WTC11 (cell line): ENCODE data around the gene SLC39A5. TPM values are rescaled to one million over a fixed set of nuclear protein-coding genes. Genes with fewer than 3 reads are reported as not detected.
A peak's percentile ranks its signal among the peaks of the same experiment; 100 is the strongest.

ENCODE experiments used
- ATAC-seq: fragments of 200-7000 bp; cut with Tn5 transposase; 2 replicates; pipeline ENCODE4 v1.10.0; 2021; ENCODE audit warnings: mild to moderate bottlenecking, moderate library complexity
- CTCF ChIA-PET: fragments of 300-600 bp; sonication (Branson Sonifier 250); formaldehyde crosslinking; loops from one replicate; lab custom pipeline; 2021; ENCODE audit warnings: antibody characterized with exemption; lab: Charles Lee
- POLR2A ChIA-PET: fragments of 350-600 bp; sonication (Branson Sonifier 250); formaldehyde crosslinking; loops from one replicate; lab custom pipeline; 2021; ENCODE audit warnings: antibody characterized with exemption; lab: Charles Lee
- DNase-seq: peaks from one replicate; pipeline ENCODE4 v3.0.0; 2021; ENCODE audit warnings: low spot score
- H3K27ac Mint-ChIP-seq: 2 replicates; pipeline ENCODE4 v1.8.0; 2021; ENCODE audit warnings: mixed read lengths
- H3K27me3 Mint-ChIP-seq: 2 replicates; pipeline ENCODE4 v1.8.0; 2021; ENCODE audit warnings: low read depth, mild to moderate bottlenecking, moderate library complexity, mixed read lengths
- H3K36me3 Mint-ChIP-seq: 2 replicates; pipeline ENCODE4 v1.8.0; 2021; ENCODE audit warnings: mixed read lengths
- H3K4me1 Mint-ChIP-seq: 2 replicates; pipeline ENCODE4 v1.8.0; 2022; ENCODE audit warnings: mixed read lengths
- H3K4me3 Mint-ChIP-seq: 2 replicates; pipeline ENCODE4 v1.8.0; 2021; ENCODE audit warnings: mild to moderate bottlenecking, moderate library complexity, mixed read lengths
- H3K9me3 Mint-ChIP-seq: 2 replicates; pipeline ENCODE4 v1.8.0; 2021; ENCODE audit warnings: mixed read lengths
- ATF3 ChIP-seq: sonication (generic); formaldehyde crosslinking; conservative IDR thresholded peaks from 2 replicates; pipeline ENCODE4 v1.8.1; 2022; ENCODE audit warnings: mild to moderate bottlenecking, missing genetic modification reagents
- CREM ChIP-seq: sonication (generic); formaldehyde crosslinking; IDR thresholded peaks from 2 replicates; pipeline ENCODE4 v1.8.1; 2022; ENCODE audit warnings: mild to moderate bottlenecking, missing genetic modification reagents, moderate library complexity
- E2F1 ChIP-seq: sonication (generic); formaldehyde crosslinking; IDR thresholded peaks from 2 replicates; pipeline ENCODE4 v1.8.0; 2022; ENCODE audit warnings: mild to moderate bottlenecking, missing genetic modification reagents
- ESRRA ChIP-seq: sonication (generic); formaldehyde crosslinking; IDR thresholded peaks from 2 replicates; pipeline ENCODE4 v1.8.1; 2022; ENCODE audit warnings: mild to moderate bottlenecking, missing genetic modification reagents, borderline replicate concordance
- ETV6 ChIP-seq: sonication (generic); formaldehyde crosslinking; IDR thresholded peaks from 2 replicates; pipeline ENCODE4 v1.8.1; 2022; ENCODE audit warnings: mild to moderate bottlenecking, missing genetic modification reagents
- FOXJ3 ChIP-seq: sonication (generic); formaldehyde crosslinking; IDR thresholded peaks from 2 replicates; pipeline ENCODE4 v1.9.0; 2021; ENCODE audit warnings: missing genetic modification reagents, mild to moderate bottlenecking, borderline replicate concordance
- GABPB1 ChIP-seq: sonication (generic); formaldehyde crosslinking; IDR thresholded peaks from 2 replicates; pipeline ENCODE4 v1.8.1; 2023; ENCODE audit warnings: mild to moderate bottlenecking, missing genetic modification reagents
- GRHL2 ChIP-seq: fragments of 250-450 bp; sonication (Bioruptor Pico); IDR thresholded peaks from 2 replicates; pipeline ENCODE4 v1.8.0; 2022; ENCODE audit warnings: mild to moderate bottlenecking, moderate library complexity; ENCODE audit not compliant: insufficient replicate concordance, severe bottlenecking
- GTF2I ChIP-seq: fragments of 250-450 bp; sonication (Bioruptor Pico); conservative IDR thresholded peaks from 2 replicates; pipeline ENCODE4 v1.4.0; 2021; ENCODE audit warnings: mild to moderate bottlenecking
- KAT7 ChIP-seq: sonication (generic); formaldehyde crosslinking; IDR thresholded peaks from 2 replicates; pipeline ENCODE4 v1.8.1; 2023; ENCODE audit warnings: missing genetic modification reagents, mild to moderate bottlenecking, borderline replicate concordance
- MYBL2 ChIP-seq: sonication (generic); formaldehyde crosslinking; IDR thresholded peaks from 2 replicates; pipeline ENCODE4 v1.8.1; 2023; ENCODE audit warnings: mild to moderate bottlenecking, moderate library complexity, missing genetic modification reagents
- NFYB ChIP-seq: sonication (generic); formaldehyde crosslinking; conservative IDR thresholded peaks from 2 replicates; pipeline ENCODE4 v1.8.0; 2022; ENCODE audit warnings: low read depth, missing genetic modification reagents
- NR3C1 ChIP-seq: sonication (generic); formaldehyde crosslinking; conservative IDR thresholded peaks from 2 replicates; pipeline ENCODE4 v1.8.1; 2023; ENCODE audit warnings: low read depth, mild to moderate bottlenecking, missing genetic modification reagents
- SP1 ChIP-seq: sonication (generic); formaldehyde crosslinking; conservative IDR thresholded peaks from 2 replicates; pipeline ENCODE4 v1.8.1; 2022; ENCODE audit warnings: missing genetic modification reagents
- TEAD1 ChIP-seq: sonication (generic); formaldehyde crosslinking; IDR thresholded peaks from 2 replicates; pipeline ENCODE4 v1.8.0; 2022; ENCODE audit warnings: mild to moderate bottlenecking, missing genetic modification reagents
- USF1 ChIP-seq: sonication (generic); formaldehyde crosslinking; IDR thresholded peaks from 2 replicates; pipeline ENCODE4 v1.8.0; 2022; ENCODE audit warnings: mild to moderate bottlenecking, missing genetic modification reagents
- ZNF671 ChIP-seq: fragments of 250-450 bp; sonication (Bioruptor Pico); IDR thresholded peaks from 2 replicates; pipeline ENCODE4 v1.8.0; 2021; ENCODE audit warnings: mild to moderate bottlenecking
- total RNA-seq: library from RNA; stranded (reverse); gene quantifications from 3 replicates; pipeline ENCODE4 v1.2.3, GENCODE V29; 2021
- TF ChIP-seq, protein P1 (sequence below): sonication (generic); formaldehyde crosslinking; IDR thresholded peaks from 2 replicates; pipeline ENCODE4 v1.8.0; 2023; ENCODE audit warnings: missing genetic modification reagents
- TF ChIP-seq, protein P2 (sequence below): fragments of 200-600 bp; IDR thresholded peaks from 2 replicates; pipeline ENCODE4 v1.8.0; 2022; ENCODE audit warnings: antibody characterized with exemption
- TF ChIP-seq, protein P3 (sequence below): sonication (generic); formaldehyde crosslinking; IDR thresholded peaks from 2 replicates; pipeline ENCODE4 v1.8.0; 2023; ENCODE audit warnings: missing genetic modification reagents, mild to moderate bottlenecking, borderline replicate concordance
- TF ChIP-seq, protein P4 (sequence below): sonication (generic); formaldehyde crosslinking; IDR thresholded peaks from 2 replicates; pipeline ENCODE4 v1.8.0; 2022; ENCODE audit warnings: mild to moderate bottlenecking, missing genetic modification reagents

The SLC39A5 gene
- total RNA-seq, 1 experiment from 2014 or later = 0.26 TPM

DNA sequence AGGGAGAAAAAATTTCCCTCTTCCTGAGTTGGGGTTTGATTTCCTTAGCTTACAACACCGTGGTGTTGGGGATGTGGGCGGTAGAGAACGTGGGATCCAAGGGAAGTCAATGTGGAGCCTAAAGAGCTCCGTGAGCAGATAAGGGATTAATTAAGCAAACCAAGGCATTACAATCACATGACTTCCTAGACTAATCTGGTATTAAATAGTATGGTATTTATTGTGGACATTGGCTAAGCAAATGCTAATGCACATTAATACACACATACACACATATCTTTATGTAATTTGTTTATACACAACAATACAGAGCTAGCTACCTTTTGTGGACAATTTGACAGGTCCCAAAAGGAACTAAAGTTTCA, 7.3 kb upstream of the SLC39A5 start:
- no peaks in the 10 kb centered on the region for H3K9me3 Mint-ChIP-seq
- peak overlapping the region; percentile 98 for H3K4me3 Mint-ChIP-seq
- DNase-seq = no peak
- peak overlapping the region; percentile 100 for H3K27ac Mint-ChIP-seq
- peaks cover 33% of the 10 kb centered on the region for H3K4me1 Mint-ChIP-seq
- CTCF ChIA-PET = interaction anchor here (0.6 to 3.6 kb wide), 26 partner anchors 8 to 484 kb away, joined by 3 to 102 read pairs (median 6); partner anchors contain the start of genes ANKRD52, COQ10A, ESYT1 and PA2G4
- peaks cover 11% of the 10 kb centered on the region for H3K36me3 Mint-ChIP-seq
- no peaks in the 10 kb centered on the region for H3K27me3 Mint-ChIP-seq
- POLR2A ChIA-PET = interaction anchor here (0.6 to 2.6 kb wide), 24 partner anchors 8 to 484 kb away, joined by 3 to 33 read pairs (median 6); partner anchors contain the start of genes ANKRD52, ATP5F1B, CNPY2 and COQ10A
- ATAC-seq = no peak
- TF ChIP-seq CREM (0 out of 2 replicates have a peak, but pooled peaks have one; percentile 1), SP1 (CRISPR knock-in tag) (no peak), MYBL2 (CRISPR knock-in tag) (no peak), ATF3 (CRISPR knock-in tag) (no peak), NR3C1 (no peak), FOXJ3 (CRISPR knock-in tag) (no peak), E2F1 (CRISPR knock-in tag) (0 out of 2 replicates have a peak, but pooled peaks have one; percentile 15), ESRRA (CRISPR knock-in tag) (no peak)

DNA sequence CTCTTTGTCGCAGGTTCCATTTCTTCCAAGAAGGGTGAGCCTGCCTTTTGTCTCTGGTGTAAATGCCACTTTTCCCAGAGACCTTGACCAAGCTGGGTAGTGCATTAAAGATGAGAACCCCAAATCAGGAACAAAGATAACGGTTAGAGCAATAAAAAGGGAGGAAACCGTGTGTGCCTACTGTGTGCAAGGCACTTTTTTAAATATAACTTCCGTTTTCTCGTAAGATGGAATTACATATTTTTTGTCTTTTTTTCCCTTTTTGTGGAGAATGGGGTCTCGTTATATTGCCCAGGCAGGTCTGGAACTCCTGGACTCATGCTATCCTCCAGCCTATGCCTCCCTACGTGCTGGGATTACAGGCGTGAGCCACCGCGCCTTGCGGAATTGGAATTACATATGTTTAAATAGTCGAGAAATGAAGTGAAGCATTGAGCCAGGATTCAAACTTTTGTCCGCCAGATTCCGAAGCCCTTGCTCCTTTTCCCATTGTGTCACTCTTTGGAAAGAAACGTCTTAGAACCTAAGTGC, 6.2 kb upstream of the SLC39A5 start:
- ChIA-PET POLR2A (interaction anchor here (2.3 kb wide), 1 partner anchor 36 kb away, joined by 8 read pairs; no protein-coding TSS in a partner anchor), CTCF (interaction anchor here (1.1 to 3.1 kb wide), 2 partner anchors 17 to 34 kb away, joined by 6 to 35 read pairs; partner anchors contain the start of gene ANKRD52)
- no peak for ATAC-seq
- Mint-ChIP-seq H3K9me3 (no peaks in the 10 kb centered on the region), H3K27ac (peak overlapping the region; percentile 97), H3K4me1 (peaks cover 33% of the 10 kb centered on the region), H3K36me3 (peaks cover 7% of the 10 kb centered on the region), H3K4me3 (peak overlapping the region; percentile 98), H3K27me3 (no peaks in the 10 kb centered on the region)
- DNase-seq = no peak
- TF ChIP-seq GRHL2 (CRISPR knock-in tag) (no peak), ETV6 (no peak), TEAD1 (no peak), GTF2I (CRISPR knock-in tag) (no peak), ZNF671 (CRISPR knock-in tag) (no peak)
- TF ChIP-seq, protein P1, sequence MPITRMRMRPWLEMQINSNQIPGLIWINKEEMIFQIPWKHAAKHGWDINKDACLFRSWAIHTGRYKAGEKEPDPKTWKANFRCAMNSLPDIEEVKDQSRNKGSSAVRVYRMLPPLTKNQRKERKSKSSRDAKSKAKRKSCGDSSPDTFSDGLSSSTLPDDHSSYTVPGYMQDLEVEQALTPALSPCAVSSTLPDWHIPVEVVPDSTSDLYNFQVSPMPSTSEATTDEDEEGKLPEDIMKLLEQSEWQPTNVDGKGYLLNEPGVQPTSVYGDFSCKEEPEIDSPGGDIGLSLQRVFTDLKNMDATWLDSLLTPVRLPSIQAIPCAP (CRISPR knock-in tag) = no peak

GRCh38 chr12:56224102-56224701, 5.6 kb upstream of the SLC39A5 start, which contains the start of gene NABP2:
TSS of gene NABP2 (plus strand) at chr12:56224342. CDS start at chr12:56224857, 515 bp downstream.
- peaks cover 33% of the 10 kb centered on the region for H3K4me1 Mint-ChIP-seq
- POLR2A ChIA-PET = no interaction called here
- ATAC-seq (peak; percentile 78), DNase-seq (peak; percentile 99)
- no peaks in the 10 kb centered on the region for H3K9me3 Mint-ChIP-seq
- peak within 1 kb of the TSS; percentile 97 for H3K27ac Mint-ChIP-seq
- CTCF ChIA-PET = interaction anchor here (1.1 to 3.1 kb wide), 2 partner anchors 17 to 34 kb away, joined by 6 to 35 read pairs; partner anchors contain the start of gene ANKRD52
- H3K27me3 Mint-ChIP-seq = no peaks in the 10 kb centered on the region
- H3K4me3 Mint-ChIP-seq = peak within 1 kb of the TSS; percentile 98
- H3K36me3 Mint-ChIP-seq = peaks cover 7% of the 10 kb centered on the region
- TF ChIP-seq TEAD1 (peak; percentile 85; the same call in 1 of the 2 replicates), ETV6 (peak; percentile 89), KAT7 (CRISPR knock-in tag) (no peak), USF1 (CRISPR knock-in tag) (peak; percentile 54), GABPB1 (CRISPR knock-in tag) (peak; percentile 80), SP1 (CRISPR knock-in tag) (peak; percentile 87), NFYB (CRISPR knock-in tag) (peak; percentile 92)
- TF ChIP-seq, protein P2, sequence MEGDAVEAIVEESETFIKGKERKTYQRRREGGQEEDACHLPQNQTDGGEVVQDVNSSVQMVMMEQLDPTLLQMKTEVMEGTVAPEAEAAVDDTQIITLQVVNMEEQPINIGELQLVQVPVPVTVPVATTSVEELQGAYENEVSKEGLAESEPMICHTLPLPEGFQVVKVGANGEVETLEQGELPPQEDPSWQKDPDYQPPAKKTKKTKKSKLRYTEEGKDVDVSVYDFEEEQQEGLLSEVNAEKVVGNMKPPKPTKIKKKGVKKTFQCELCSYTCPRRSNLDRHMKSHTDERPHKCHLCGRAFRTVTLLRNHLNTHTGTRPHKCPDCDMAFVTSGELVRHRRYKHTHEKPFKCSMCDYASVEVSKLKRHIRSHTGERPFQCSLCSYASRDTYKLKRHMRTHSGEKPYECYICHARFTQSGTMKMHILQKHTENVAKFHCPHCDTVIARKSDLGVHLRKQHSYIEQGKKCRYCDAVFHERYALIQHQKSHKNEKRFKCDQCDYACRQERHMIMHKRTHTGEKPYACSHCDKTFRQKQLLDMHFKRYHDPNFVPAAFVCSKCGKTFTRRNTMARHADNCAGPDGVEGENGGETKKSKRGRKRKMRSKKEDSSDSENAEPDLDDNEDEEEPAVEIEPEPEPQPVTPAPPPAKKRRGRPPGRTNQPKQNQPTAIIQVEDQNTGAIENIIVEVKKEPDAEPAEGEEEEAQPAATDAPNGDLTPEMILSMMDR = peak; percentile 54; the same call in 1 of the 2 replicates
- TF ChIP-seq, protein P3, sequence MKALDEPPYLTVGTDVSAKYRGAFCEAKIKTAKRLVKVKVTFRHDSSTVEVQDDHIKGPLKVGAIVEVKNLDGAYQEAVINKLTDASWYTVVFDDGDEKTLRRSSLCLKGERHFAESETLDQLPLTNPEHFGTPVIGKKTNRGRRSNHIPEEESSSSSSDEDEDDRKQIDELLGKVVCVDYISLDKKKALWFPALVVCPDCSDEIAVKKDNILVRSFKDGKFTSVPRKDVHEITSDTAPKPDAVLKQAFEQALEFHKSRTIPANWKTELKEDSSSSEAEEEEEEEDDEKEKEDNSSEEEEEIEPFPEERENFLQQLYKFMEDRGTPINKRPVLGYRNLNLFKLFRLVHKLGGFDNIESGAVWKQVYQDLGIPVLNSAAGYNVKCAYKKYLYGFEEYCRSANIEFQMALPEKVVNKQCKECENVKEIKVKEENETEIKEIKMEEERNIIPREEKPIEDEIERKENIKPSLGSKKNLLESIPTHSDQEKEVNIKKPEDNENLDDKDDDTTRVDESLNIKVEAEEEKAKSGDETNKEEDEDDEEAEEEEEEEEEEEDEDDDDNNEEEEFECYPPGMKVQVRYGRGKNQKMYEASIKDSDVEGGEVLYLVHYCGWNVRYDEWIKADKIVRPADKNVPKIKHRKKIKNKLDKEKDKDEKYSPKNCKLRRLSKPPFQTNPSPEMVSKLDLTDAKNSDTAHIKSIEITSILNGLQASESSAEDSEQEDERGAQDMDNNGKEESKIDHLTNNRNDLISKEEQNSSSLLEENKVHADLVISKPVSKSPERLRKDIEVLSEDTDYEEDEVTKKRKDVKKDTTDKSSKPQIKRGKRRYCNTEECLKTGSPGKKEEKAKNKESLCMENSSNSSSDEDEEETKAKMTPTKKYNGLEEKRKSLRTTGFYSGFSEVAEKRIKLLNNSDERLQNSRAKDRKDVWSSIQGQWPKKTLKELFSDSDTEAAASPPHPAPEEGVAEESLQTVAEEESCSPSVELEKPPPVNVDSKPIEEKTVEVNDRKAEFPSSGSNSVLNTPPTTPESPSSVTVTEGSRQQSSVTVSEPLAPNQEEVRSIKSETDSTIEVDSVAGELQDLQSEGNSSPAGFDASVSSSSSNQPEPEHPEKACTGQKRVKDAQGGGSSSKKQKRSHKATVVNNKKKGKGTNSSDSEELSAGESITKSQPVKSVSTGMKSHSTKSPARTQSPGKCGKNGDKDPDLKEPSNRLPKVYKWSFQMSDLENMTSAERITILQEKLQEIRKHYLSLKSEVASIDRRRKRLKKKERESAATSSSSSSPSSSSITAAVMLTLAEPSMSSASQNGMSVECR (CRISPR knock-in tag) = peak; percentile 33; the same call in 1 of the 2 replicates
- TF ChIP-seq, protein P4, sequence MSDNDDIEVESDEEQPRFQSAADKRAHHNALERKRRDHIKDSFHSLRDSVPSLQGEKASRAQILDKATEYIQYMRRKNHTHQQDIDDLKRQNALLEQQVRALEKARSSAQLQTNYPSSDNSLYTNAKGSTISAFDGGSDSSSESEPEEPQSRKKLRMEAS (CRISPR knock-in tag) = peak; percentile 81; the same call in 1 of the 2 replicates
